OCI-LY1 (cell line): ENCODE data around the gene APOA1.

Experiments
- H2AFZ ChIP-seq: fragments of 200-600 bp; sonication (generic), shearing (Covaris generic); 2 replicates; pipeline ENCODE4 v1.6.0; 2014; ENCODE audit warnings: antibody characterized with exemption, mild to moderate bottlenecking, low read length
- H3F3A ChIP-seq: fragments of 200-600 bp; sonication (generic), shearing (Covaris generic); 2 replicates; pipeline ENCODE4 v1.6.0; 2014; ENCODE audit warnings: mild to moderate bottlenecking, antibody characterized with exemption, low read length, moderate library complexity; ENCODE audit not compliant: insufficient read depth
- H3K27ac ChIP-seq: fragments of 200-600 bp; sonication (generic); 2 replicates; pipeline ENCODE4 v1.5.1; 2014; ENCODE audit warnings: low read length, mixed run types, mild to moderate bottlenecking, low read depth; ENCODE audit not compliant: poor library complexity, severe bottlenecking
- H3K27me3 ChIP-seq: fragments of 200-600 bp; sonication (generic); 2 replicates; pipeline ENCODE4 v1.6.0; 2014; ENCODE audit warnings: antibody characterized with exemption, mild to moderate bottlenecking, low read length, moderate library complexity; ENCODE audit not compliant: insufficient read depth
- H3K36me3 ChIP-seq: fragments of 200-600 bp; sonication (generic); 2 replicates; pipeline ENCODE4 v1.6.1; 2014; ENCODE audit warnings: mild to moderate bottlenecking, antibody characterized with exemption, low read length, moderate library complexity, mixed read lengths; ENCODE audit not compliant: insufficient read depth
- H3K4me1 ChIP-seq: fragments of 200-600 bp; sonication (generic); 2 replicates; pipeline ENCODE4 v1.5.1; 2014; ENCODE audit warnings: mild to moderate bottlenecking, low read length, moderate library complexity; ENCODE audit not compliant: insufficient read depth, severe bottlenecking
- H3K4me2 ChIP-seq: fragments of 200-600 bp; sonication (generic), shearing (Covaris generic); 2 replicates; pipeline ENCODE4 v1.6.1; 2014; ENCODE audit warnings: low read length
- H3K4me3 ChIP-seq: fragments of 200-600 bp; sonication (generic); 2 replicates; pipeline ENCODE4 v1.5.1; 2014; ENCODE audit warnings: low read length, low read depth, mild to moderate bottlenecking, mixed read lengths; ENCODE audit not compliant: poor library complexity, severe bottlenecking
- H3K79me2 ChIP-seq: fragments of 200-600 bp; shearing (Covaris generic); 2 replicates; pipeline ENCODE4 v1.6.1; 2016; ENCODE audit warnings: mixed run types, low read length, mixed read lengths; ENCODE audit not compliant: insufficient read depth
- H3K9ac ChIP-seq: fragments of 200-600 bp; sonication (generic), shearing (Covaris generic); 2 replicates; pipeline ENCODE4 v1.6.1; 2014; ENCODE audit warnings: mild to moderate bottlenecking, low read length, mixed read lengths
- H3K9me2 ChIP-seq: fragments of 200-600 bp; sonication (generic), shearing (Covaris generic); 2 replicates; pipeline ENCODE4 v1.6.1; 2014; ENCODE audit warnings: low read depth, mild to moderate bottlenecking, low read length, mixed read lengths
- H3K9me3 ChIP-seq: fragments of 200-600 bp; shearing (Covaris generic); 2 replicates; pipeline ENCODE4 v1.6.1; 2014; ENCODE audit warnings: low read length, mixed read lengths
- H4K20me1 ChIP-seq: fragments of 200-600 bp; sonication (generic), shearing (Covaris generic); 2 replicates; pipeline ENCODE4 v1.6.0; 2016; ENCODE audit warnings: mild to moderate bottlenecking, low read length; ENCODE audit not compliant: insufficient read depth
- EZH2 ChIP-seq: fragments of 200-600 bp; sonication (generic), shearing (Covaris generic); IDR thresholded peaks from 2 replicates; pipeline ENCODE4 v1.8.0; 2017; ENCODE audit warnings: borderline replicate concordance, mixed run types, mild to moderate bottlenecking, antibody characterized with exemption, low read length, moderate library complexity, mixed read lengths
- TF ChIP-seq, protein P1 (sequence below): fragments of 200-600 bp; sonication (generic), shearing (Covaris generic); IDR thresholded peaks from 2 replicates; pipeline ENCODE4 v1.5.1; 2017; ENCODE audit warnings: mild to moderate bottlenecking, antibody characterized with exemption, low read length, moderate library complexity, mixed read lengths

Gene APOA1

DNA sequence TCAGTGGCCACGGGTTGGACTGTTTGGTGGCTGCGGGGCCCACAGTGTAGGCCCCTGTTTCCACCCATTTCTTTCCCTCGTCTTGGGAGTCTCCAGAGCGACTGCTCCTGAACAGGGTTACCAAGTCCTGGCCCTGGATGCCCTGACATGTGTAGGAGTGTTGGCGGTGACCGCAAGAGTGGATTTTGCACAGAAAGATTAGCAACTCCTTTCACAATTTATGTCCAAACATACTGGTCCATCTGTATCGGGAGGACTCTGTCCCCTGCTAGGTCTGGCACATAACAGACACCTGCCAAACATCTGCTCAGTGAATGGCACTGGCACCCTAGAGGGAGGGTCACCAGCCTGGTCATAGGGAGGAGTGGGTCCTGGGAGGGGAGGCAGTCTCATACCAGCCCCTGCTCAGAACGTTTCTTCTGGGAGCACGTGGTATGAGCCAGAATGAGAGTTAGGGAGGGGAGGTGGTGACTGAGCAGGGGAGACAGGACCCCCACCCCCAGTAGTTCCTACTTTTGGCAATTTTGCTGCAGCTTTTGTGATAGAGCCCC, 3.4 kb upstream of the APOA1 start:
- H3K4me3 ChIP-seq: no peak overlapping the region
- no peaks in the 10 kb centered on the region for H3F3A ChIP-seq
- H4K20me1 ChIP-seq: no peaks in the 10 kb centered on the region
- H3K9ac ChIP-seq: no peak overlapping the region
- H3K27ac ChIP-seq: no peak overlapping the region
- H3K4me2 ChIP-seq: no peak overlapping the region
- H3K79me2 ChIP-seq: no peaks in the 10 kb centered on the region
- no peak for TF ChIP-seq EZH2
- TF ChIP-seq, protein P1, sequence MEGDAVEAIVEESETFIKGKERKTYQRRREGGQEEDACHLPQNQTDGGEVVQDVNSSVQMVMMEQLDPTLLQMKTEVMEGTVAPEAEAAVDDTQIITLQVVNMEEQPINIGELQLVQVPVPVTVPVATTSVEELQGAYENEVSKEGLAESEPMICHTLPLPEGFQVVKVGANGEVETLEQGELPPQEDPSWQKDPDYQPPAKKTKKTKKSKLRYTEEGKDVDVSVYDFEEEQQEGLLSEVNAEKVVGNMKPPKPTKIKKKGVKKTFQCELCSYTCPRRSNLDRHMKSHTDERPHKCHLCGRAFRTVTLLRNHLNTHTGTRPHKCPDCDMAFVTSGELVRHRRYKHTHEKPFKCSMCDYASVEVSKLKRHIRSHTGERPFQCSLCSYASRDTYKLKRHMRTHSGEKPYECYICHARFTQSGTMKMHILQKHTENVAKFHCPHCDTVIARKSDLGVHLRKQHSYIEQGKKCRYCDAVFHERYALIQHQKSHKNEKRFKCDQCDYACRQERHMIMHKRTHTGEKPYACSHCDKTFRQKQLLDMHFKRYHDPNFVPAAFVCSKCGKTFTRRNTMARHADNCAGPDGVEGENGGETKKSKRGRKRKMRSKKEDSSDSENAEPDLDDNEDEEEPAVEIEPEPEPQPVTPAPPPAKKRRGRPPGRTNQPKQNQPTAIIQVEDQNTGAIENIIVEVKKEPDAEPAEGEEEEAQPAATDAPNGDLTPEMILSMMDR: no peak
- no peaks in the 10 kb centered on the region for H3K9me3 ChIP-seq
- no peaks in the 10 kb centered on the region for H3K9me2 ChIP-seq
- peaks cover 27% of the 10 kb centered on the region for H3K36me3 ChIP-seq
- H2AFZ ChIP-seq: no peak overlapping the region
- H3K27me3 ChIP-seq: no peaks in the 10 kb centered on the region
- peaks cover under 1% of the 10 kb centered on the region for H3K4me1 ChIP-seq

DNA sequence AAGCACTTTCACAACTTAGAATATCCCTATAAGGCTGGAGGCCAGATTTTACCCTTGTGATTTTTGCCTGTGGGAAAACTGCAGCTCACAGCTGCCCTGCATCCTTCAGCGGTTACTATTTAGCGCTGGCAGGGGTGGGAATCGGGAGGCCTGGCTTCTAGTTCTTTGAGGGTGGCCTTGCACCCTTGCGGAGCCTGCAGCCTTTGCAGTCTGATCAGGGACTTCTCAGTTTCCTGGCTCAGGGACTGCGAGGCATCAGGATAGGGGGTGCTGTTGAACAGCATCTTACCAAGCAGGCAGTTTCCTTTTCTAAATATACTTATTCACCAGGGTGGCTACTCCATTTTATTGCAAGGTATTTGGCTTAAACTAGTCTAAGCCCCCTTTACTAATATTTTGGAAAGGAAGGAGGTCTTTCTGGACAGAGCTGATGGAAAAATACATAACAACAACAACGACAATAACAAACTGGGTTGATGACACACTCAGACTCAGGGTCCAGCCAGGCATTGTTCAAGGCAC, 2.9 kb upstream of the APOA1 start:
- Histone ChIP-seq H2AFZ (no peak overlapping the region), H3K4me1 (peaks cover 6% of the 10 kb centered on the region), H3F3A (no peaks in the 10 kb centered on the region), H3K4me2 (no peak overlapping the region), H3K36me3 (peaks cover 22% of the 10 kb centered on the region), H4K20me1 (no peaks in the 10 kb centered on the region), H3K27ac (no peak overlapping the region), H3K9me2 (no peaks in the 10 kb centered on the region), H3K4me3 (no peak overlapping the region), H3K79me2 (no peaks in the 10 kb centered on the region), H3K9me3 (no peaks in the 10 kb centered on the region), H3K27me3 (no peaks in the 10 kb centered on the region), H3K9ac (no peak overlapping the region)
- TF ChIP-seq EZH2: no peak
- TF ChIP-seq, protein P1: no peak

DNA sequence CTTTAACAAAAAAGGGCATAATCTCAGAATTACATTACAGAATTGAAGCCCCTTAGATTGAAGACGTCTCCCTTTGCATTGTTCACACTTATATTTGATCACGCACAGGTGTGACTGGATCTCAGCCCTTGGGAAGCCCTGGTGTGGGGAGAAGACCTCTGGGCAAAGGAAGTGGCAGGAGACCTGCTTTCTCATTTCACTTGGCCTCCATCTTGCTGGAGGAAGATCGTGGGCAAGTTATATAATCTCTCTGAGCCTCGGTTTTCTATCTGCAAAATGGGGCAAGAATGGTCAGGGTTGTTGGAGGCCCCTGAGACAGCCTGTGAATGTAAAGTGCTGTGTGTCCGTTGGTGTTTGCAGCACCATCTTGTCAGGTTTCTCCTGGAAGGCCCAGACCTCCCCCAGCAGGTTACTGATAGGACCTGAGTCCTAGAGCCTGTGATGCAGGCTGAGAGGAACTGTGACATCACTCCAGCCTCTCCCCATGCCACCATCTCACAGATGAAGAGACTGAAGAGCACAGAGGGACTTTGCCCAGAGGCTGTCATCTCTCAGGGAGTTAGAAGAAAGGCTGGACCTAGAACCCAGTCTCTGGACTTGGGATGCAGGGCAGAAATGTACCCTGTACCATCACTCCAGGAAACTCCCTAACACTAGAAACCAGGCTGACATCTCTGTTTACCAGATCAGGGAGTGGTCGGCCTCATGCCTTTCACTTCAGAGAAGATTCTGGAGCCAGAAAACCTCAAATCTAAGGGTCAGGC, 1.1 kb upstream of the APOA1 start:
- H3K36me3 ChIP-seq: peaks cover 8% of the 10 kb centered on the region
- TF ChIP-seq EZH2: no peak
- TF ChIP-seq, protein P1: no peak

More for the DNA sequence above, 1.1 kb upstream of the APOA1 start:
- no peak overlapping the region for H3K4me2 ChIP-seq
- no peak overlapping the region for H3K4me3 ChIP-seq
- H4K20me1 ChIP-seq: no peaks in the 10 kb centered on the region
- H3F3A ChIP-seq: no peaks in the 10 kb centered on the region
- H3K4me1 ChIP-seq: peaks cover 8% of the 10 kb centered on the region
- H3K79me2 ChIP-seq: no peaks in the 10 kb centered on the region
- H3K9me2 ChIP-seq: no peaks in the 10 kb centered on the region
- no peak overlapping the region for H3K27ac ChIP-seq
- H3K9me3 ChIP-seq: no peaks in the 10 kb centered on the region
- no peaks in the 10 kb centered on the region for H3K27me3 ChIP-seq
- H3K9ac ChIP-seq: no peak overlapping the region
- H2AFZ ChIP-seq: no peak overlapping the region
